Endothelial cell of umbilical vein (primary cell): ENCODE measurements around the gene LRRC32. TPM values are rescaled to one million over a fixed set of nuclear protein-coding genes. Genes with fewer than 3 reads are reported as not detected.

ENCODE experiments used
- BruUV-seq: library from RNA; stranded (reverse); fragments of 400-500 nt; replicated peaks from 2 replicates; lab custom pipeline; 2021; lab: Mats Ljungman, UMichigan
- CTCF ChIA-PET: fragments of 300-600, 350-600 bp; sonication (Branson Sonifier 250); formaldehyde crosslinking; loops from one replicate; lab custom pipeline; 2021; ENCODE audit warnings: antibody characterized with exemption, inconsistent platforms; lab: Charles Lee
- POLR2A ChIA-PET: fragments of 300-600, 350-600 bp; sonication (Branson Sonifier 250); formaldehyde crosslinking; loops from one replicate; lab custom pipeline; 2021; ENCODE audit warnings: antibody characterized with exemption, inconsistent platforms; lab: Charles Lee
- DNase-seq: peaks from one replicate; pipeline ENCODE4 v3.0.0-alpha.2; 2011; ENCODE audit warnings: low read depth, low spot score
- FAIRE-seq: peaks from 2 replicates; lab custom pipeline; 2011; peaks lifted over from hg19 to GRCh38; lab: Jason Lieb, UNC
- H2AFZ ChIP-seq: 2 replicates; pipeline ENCODE4 v1.6.0; 2012; ENCODE audit warnings: low read depth, low read length, control low read depth, inconsistent platforms
- H3K27ac ChIP-seq: 2 replicates; pipeline ENCODE4 v1.5.1; 2011; ENCODE audit warnings: low read depth, mild to moderate bottlenecking, control low read depth, low read length, moderate library complexity; ENCODE audit not compliant: insufficient read depth
- H3K27me3 ChIP-seq, 2 experiments: 2 replicates each; pipeline versions ENCODE4 v1.6.0 to v1.6.1; 2011; ENCODE audit warnings: low read length in 2 of 2, mixed read lengths in 1 of 2; ENCODE audit not compliant: control insufficient read depth in 2 of 2, insufficient read depth in 2 of 2
- H3K36me3 ChIP-seq, 2 experiments: 2 replicates in 1 of 2; 3 replicates in 1 of 2; pipeline ENCODE4 v1.5.1; 2011; ENCODE audit warnings: low read length in 2 of 2, mild to moderate bottlenecking in 1 of 2, moderate library complexity in 1 of 2; ENCODE audit not compliant: control insufficient read depth in 2 of 2, insufficient read depth in 2 of 2; ENCODE audit errors: extremely low read depth in 1 of 2
- H3K4me1 ChIP-seq: 3 replicates; pipeline ENCODE4 v1.5.1; 2011; ENCODE audit warnings: mild to moderate bottlenecking, low read length; ENCODE audit not compliant: control insufficient read depth, insufficient read depth; ENCODE audit errors: extremely low read depth
- H3K4me2 ChIP-seq: 2 replicates; pipeline ENCODE4 v1.6.1; 2011; ENCODE audit warnings: low read length, control low read depth, mixed read lengths; ENCODE audit not compliant: insufficient read depth
- H3K4me3 ChIP-seq, 3 experiments: fragments of 200-600 bp in 1 of 3; sonication (generic), shearing (Covaris generic) in 1 of 3; replicated peaks in 1 of 3; 2 replicates each; pipeline ENCODE4 v1.5.1; 2011 to 2016; ENCODE audit warnings: control low read depth in 3 of 3, low read length in 3 of 3, mild to moderate bottlenecking in 2 of 3, inconsistent platforms in 1 of 3, low read depth in 1 of 3, moderate library complexity in 1 of 3; ENCODE audit not compliant: insufficient read depth in 1 of 3
- H3K79me2 ChIP-seq: 2 replicates; pipeline ENCODE4 v1.6.0; 2012; ENCODE audit warnings: low read length, inconsistent platforms; ENCODE audit not compliant: control insufficient read depth, insufficient read depth
- H3K9ac ChIP-seq: replicated peaks from 2 replicates; pipeline ENCODE3; 2011; ENCODE audit warnings: low read length, control low read depth; ENCODE audit not compliant: insufficient read depth; ENCODE audit errors: extremely low read depth
- H3K9me1 ChIP-seq: replicated peaks from 3 replicates; pipeline ENCODE4 v1.6.0; 2011; ENCODE audit warnings: mild to moderate bottlenecking, low read length; ENCODE audit not compliant: control insufficient read depth, insufficient read depth; ENCODE audit errors: extremely low read depth
- H3K9me3 ChIP-seq: replicated peaks from 2 replicates; pipeline ENCODE4 v1.5.1; 2012; ENCODE audit warnings: low read length, inconsistent platforms; ENCODE audit not compliant: control insufficient read depth, insufficient read depth
- H4K20me1 ChIP-seq: replicated peaks from 2 replicates; pipeline ENCODE3; 2011; ENCODE audit warnings: mild to moderate bottlenecking, low read length; ENCODE audit not compliant: control insufficient read depth, insufficient read depth; ENCODE audit errors: extremely low read depth
- EZH2 ChIP-seq: IDR thresholded peaks from 2 replicates; pipeline ENCODE4 v1.6.1; 2012; ENCODE audit warnings: borderline replicate concordance, low read depth, mild to moderate bottlenecking, moderate library complexity, low read length, inconsistent platforms; ENCODE audit not compliant: severe bottlenecking
- FOS ChIP-seq: IDR thresholded peaks from 2 replicates; pipeline ENCODE4 v1.6.1; 2011; ENCODE audit warnings: mild to moderate bottlenecking, low read length, moderate library complexity, borderline replicate concordance; ENCODE audit not compliant: insufficient read depth
- GATA2 ChIP-seq: IDR thresholded peaks from 2 replicates; pipeline ENCODE4 v1.7.0; 2011; ENCODE audit warnings: low read depth, mild to moderate bottlenecking, moderate library complexity, mixed read lengths, low read length; ENCODE audit not compliant: insufficient read length, insufficient read depth
- JUN ChIP-seq: IDR thresholded peaks from 2 replicates; pipeline ENCODE4 v1.6.1; 2011; ENCODE audit warnings: borderline replicate concordance, low read depth; ENCODE audit not compliant: insufficient read length, insufficient read depth
- MYC ChIP-seq: IDR thresholded peaks from one replicate; pipeline ENCODE4 v1.6.1; 2011; ENCODE audit warnings: mild to moderate bottlenecking, low read depth, low read length
- POLR2A ChIP-seq: IDR thresholded peaks from 2 replicates; pipeline ENCODE4 v1.6.1; 2012; ENCODE audit warnings: low read depth, mild to moderate bottlenecking, control low read depth, low read length
- POLR2AphosphoS5 ChIP-seq: IDR thresholded peaks from 2 replicates; pipeline ENCODE4 v1.6.1; 2012; ENCODE audit warnings: low read depth, mild to moderate bottlenecking, control low read depth, low read length, moderate library complexity; ENCODE audit not compliant: insufficient read depth
- dilution Hi-C: fragments of 300-500 bp; cut with MboI; formaldehyde crosslinking; loops from one replicate; pipeline ENCODE4 v1.15.0; 2019; ENCODE audit warnings: low sequenced_read_pairs; ENCODE audit not compliant: extremely low pct_ligation_motif_present
- intact Hi-C: fragments of 100-400 bp; cut with micrococcal nuclease; formaldehyde crosslinking; loops from one replicate; pipeline ENCODE4 v1.10.0; 2022
- polyA plus RNA-seq, 4 experiments: library from polyadenylated mRNA; depleted of rRNA in 3 of 4; stranded (reverse) in 3 of 4; unstranded in 1 of 4; fragments of >200 nt; gene quantifications; 2 replicates each; pipeline versions ENCODE4 v1.2.1 to v1.2.3, GENCODE V29; 2011 to 2012; ENCODE audit warnings: missing spikeins in 1 of 4
- total RNA-seq: library from RNA; stranded (reverse); gene quantifications from 2 replicates; pipeline ENCODE4 v1.2.3, GENCODE V29; 2021
- TF ChIP-seq, protein P1 (sequence below), 2 donors: IDR thresholded peaks; 1 replicate in 1 of 2; 2 replicates in 1 of 2; pipeline ENCODE4 v1.5.1; 2011; ENCODE audit warnings: low read length in 2 of 2, mild to moderate bottlenecking in 2 of 2, moderate library complexity in 2 of 2, control low read depth in 1 of 2, inconsistent platforms in 1 of 2, low read depth in 1 of 2; ENCODE audit not compliant: insufficient read depth in 1 of 2; ENCODE audit errors: extremely low read depth in 1 of 2
- TF ChIP-seq, protein P2 (sequence below): IDR thresholded peaks from 2 replicates; pipeline ENCODE4 v1.6.1; 2011; ENCODE audit not compliant: insufficient read depth, insufficient read length

The LRRC32 gene
- total and polyA plus RNA-seq, 2 donors (not counting 3 experiments of a cell fraction or from before 2014, with no cell fraction given) = 77.2 to 117 TPM

DNA sequence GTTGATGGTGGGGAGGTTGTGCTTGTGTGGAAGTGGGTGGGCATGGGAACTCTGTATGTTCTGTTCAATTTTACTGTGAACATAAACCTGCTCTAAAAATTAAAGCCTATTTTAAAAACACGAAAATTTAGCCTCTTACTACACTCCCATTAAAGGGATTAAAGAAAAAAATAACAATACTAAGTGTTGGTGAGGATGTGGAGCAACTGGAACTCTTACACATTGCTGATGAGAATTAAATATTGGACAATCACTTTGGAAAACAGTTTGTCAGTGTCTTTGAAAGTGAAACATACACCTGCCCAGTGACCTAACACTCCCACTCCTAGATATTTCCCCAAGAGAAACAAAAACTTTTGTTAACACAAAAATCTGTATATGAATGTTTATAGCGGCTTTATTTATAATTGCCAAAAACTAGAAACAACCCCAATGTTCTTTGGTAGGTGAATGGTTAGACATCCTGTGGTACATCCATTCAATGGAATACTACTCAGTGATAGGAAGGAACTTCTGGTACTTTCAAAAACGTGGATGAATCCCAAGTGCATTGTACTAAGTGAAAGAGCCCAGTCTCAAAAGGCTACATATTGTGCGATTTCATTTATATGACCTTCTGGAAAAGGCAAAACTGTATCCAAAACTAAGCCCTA is 23.5 kb downstream of the LRRC32 start:
- H3K27ac ChIP-seq = no peak overlapping the region
- no peaks in the 10 kb centered on the region for H3K4me1 ChIP-seq
- no peaks in the 10 kb centered on the region for H3K9me3 ChIP-seq
- no peaks in the 10 kb centered on the region for H3K36me3 ChIP-seq
- dilution Hi-C loops = no loop called here
- no peak overlapping the region for H3K9ac ChIP-seq
- H3K27me3 ChIP-seq = peaks cover 5 to 11% of the 10 kb centered on the region in 2 experiments
- no peak overlapping the region for H3K4me3 ChIP-seq
- H3K79me2 ChIP-seq = no peaks in the 10 kb centered on the region
- no peaks in the 10 kb centered on the region for H3K9me1 ChIP-seq
- DNase-seq (no peak), FAIRE-seq (no peak)
- POLR2A ChIA-PET = no interaction called here
- BruUV-seq = no TSS peak
- no peak overlapping the region for H3K4me2 ChIP-seq
- H2AFZ ChIP-seq = no peak overlapping the region
- CTCF ChIA-PET = no interaction called here
- TF ChIP-seq FOS = no peak
- no peak for TF ChIP-seq POLR2AphosphoS5
- TF ChIP-seq POLR2A = no peak
- intact Hi-C loops = no loop called here
- no peaks in the 10 kb centered on the region for H4K20me1 ChIP-seq

DNA sequence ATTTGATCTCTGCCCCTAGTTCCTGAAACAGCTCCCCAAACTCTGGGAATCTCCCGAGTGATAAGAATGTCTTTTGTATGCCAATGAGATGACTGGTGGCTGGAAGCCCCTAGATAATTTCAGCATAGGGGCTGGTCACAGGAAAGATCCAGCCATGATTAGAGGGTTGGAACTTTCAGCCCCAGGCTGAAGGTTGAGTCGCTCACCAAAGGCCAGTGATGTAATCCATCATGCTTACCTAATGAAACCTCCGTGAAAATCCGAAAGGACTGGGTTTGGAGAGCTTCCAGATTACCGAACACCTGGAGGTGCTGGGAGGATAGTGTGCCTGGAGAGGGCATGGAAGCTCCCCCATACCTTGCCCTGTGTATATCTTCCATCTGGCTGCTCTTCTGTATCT is 26.0 kb downstream of the LRRC32 start:
- no TSS peak for BruUV-seq
- Histone ChIP-seq H3K27ac (no peak overlapping the region), H3K4me1 (no peaks in the 10 kb centered on the region), H3K9ac (no peak overlapping the region), H3K4me2 (no peak overlapping the region), H3K4me3 (no peak overlapping the region), H2AFZ (no peak overlapping the region), H3K36me3 (no peaks in the 10 kb centered on the region), H3K27me3 (peaks cover 5 to 11% of the 10 kb centered on the region in 2 experiments), H3K79me2 (no peaks in the 10 kb centered on the region), H3K9me3 (no peaks in the 10 kb centered on the region), H3K9me1 (no peaks in the 10 kb centered on the region), H4K20me1 (no peaks in the 10 kb centered on the region)
- ChIA-PET CTCF (no interaction called here), POLR2A (no interaction called here)
- dilution Hi-C loops = no loop called here
- FAIRE-seq = no peak
- DNase-seq = no peak
- no peak for TF ChIP-seq FOS
- TF ChIP-seq, protein P1, sequence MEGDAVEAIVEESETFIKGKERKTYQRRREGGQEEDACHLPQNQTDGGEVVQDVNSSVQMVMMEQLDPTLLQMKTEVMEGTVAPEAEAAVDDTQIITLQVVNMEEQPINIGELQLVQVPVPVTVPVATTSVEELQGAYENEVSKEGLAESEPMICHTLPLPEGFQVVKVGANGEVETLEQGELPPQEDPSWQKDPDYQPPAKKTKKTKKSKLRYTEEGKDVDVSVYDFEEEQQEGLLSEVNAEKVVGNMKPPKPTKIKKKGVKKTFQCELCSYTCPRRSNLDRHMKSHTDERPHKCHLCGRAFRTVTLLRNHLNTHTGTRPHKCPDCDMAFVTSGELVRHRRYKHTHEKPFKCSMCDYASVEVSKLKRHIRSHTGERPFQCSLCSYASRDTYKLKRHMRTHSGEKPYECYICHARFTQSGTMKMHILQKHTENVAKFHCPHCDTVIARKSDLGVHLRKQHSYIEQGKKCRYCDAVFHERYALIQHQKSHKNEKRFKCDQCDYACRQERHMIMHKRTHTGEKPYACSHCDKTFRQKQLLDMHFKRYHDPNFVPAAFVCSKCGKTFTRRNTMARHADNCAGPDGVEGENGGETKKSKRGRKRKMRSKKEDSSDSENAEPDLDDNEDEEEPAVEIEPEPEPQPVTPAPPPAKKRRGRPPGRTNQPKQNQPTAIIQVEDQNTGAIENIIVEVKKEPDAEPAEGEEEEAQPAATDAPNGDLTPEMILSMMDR (IDR thresholded peaks at IDR 0.05; ENCODE audit: extremely low read depth in 1 of 2, insufficient read depth in 1 of 2, low read depth in 1 of 2, low read length in 2 of 2) = no peak
- no peak for TF ChIP-seq EZH2
- TF ChIP-seq POLR2A = no peak
- TF ChIP-seq GATA2 = no peak
- TF ChIP-seq, protein P2, sequence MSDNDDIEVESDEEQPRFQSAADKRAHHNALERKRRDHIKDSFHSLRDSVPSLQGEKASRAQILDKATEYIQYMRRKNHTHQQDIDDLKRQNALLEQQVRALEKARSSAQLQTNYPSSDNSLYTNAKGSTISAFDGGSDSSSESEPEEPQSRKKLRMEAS = no peak
- TF ChIP-seq MYC = no peak
- TF ChIP-seq JUN = no peak
- TF ChIP-seq POLR2AphosphoS5 = no peak
- intact Hi-C loops = no loop called here
